ENCODE results near the gene TRPV4. TPM values are rescaled to one million over a fixed set of nuclear protein-coding genes. Genes with fewer than 3 reads are reported as not detected.

The TRPV4 gene
- total RNA-seq, 1 donor from 2014 or later: 1.7 TPM

GRCh38 chr12:109782326-109782703 lies 50.9 kb downstream of the TRPV4 start:
- Histone ChIP-seq H3K27me3 (ENCODE audit: control insufficient read depth, insufficient read depth, low read length) (no peaks in the 10 kb centered on the region), H3K4me3 (ENCODE audit: low read depth, low read length) (no peak overlapping the region), H3K36me3 (ENCODE audit: control insufficient read depth, insufficient read depth, low read length) (no peaks in the 10 kb centered on the region)
- TF ChIP-seq CTCF (IDR thresholded peaks at IDR 0.05; ENCODE audit: insufficient read depth, low read length, poor library complexity, severe bottlenecking): no peak
- no peak for DNase-seq (ENCODE audit: low read depth)

- no peaks in the 10 kb centered on the region for H3K27me3 ChIP-seq (ENCODE audit: control insufficient read depth, insufficient read depth, low read length)
- DNase-seq (ENCODE audit: low read depth): no peak
- no peak overlapping the region for H3K4me3 ChIP-seq (ENCODE audit: low read depth, low read length)
- H3K36me3 ChIP-seq (ENCODE audit: control insufficient read depth, insufficient read depth, low read length): no peaks in the 10 kb centered on the region
- no peak for TF ChIP-seq CTCF (IDR thresholded peaks at IDR 0.05; ENCODE audit: insufficient read depth, low read length, poor library complexity, severe bottlenecking)
These were observed 51.4 kb downstream of the TRPV4 start for GRCh38 chr12:109781668-109782325.

- no peak for TF ChIP-seq CTCF (IDR thresholded peaks at IDR 0.05; ENCODE audit: insufficient read depth, low read length, poor library complexity, severe bottlenecking)
- Histone ChIP-seq H3K27me3 (ENCODE audit: control insufficient read depth, insufficient read depth, low read length) (no peaks in the 10 kb centered on the region), H3K36me3 (ENCODE audit: control insufficient read depth, insufficient read depth, low read length) (no peaks in the 10 kb centered on the region), H3K4me3 (ENCODE audit: low read depth, low read length) (no peak overlapping the region)
- no peak for DNase-seq (ENCODE audit: low read depth)
These were observed 53.8 kb downstream of the TRPV4 start for GRCh38 chr12:109779382-109779781.

- DNase-seq (ENCODE audit: low read depth): no peak
- Histone ChIP-seq H3K36me3 (ENCODE audit: control insufficient read depth, insufficient read depth, low read length) (no peaks in the 10 kb centered on the region), H3K4me3 (ENCODE audit: low read depth, low read length) (no peak overlapping the region), H3K27me3 (ENCODE audit: control insufficient read depth, insufficient read depth, low read length) (peaks cover under 1% of the 10 kb centered on the region)
- TF ChIP-seq CTCF (IDR thresholded peaks at IDR 0.05; ENCODE audit: insufficient read depth, low read length, poor library complexity, severe bottlenecking): no peak
These were observed 54.5 kb downstream of the TRPV4 start for GRCh38 chr12:109778684-109779083.

- no peak for TF ChIP-seq CTCF (IDR thresholded peaks at IDR 0.05; ENCODE audit: insufficient read depth, low read length, poor library complexity, severe bottlenecking)
- no peak for DNase-seq (ENCODE audit: low read depth)
- Histone ChIP-seq H3K36me3 (ENCODE audit: control insufficient read depth, insufficient read depth, low read length) (no peaks in the 10 kb centered on the region), H3K4me3 (ENCODE audit: low read depth, low read length) (no peak overlapping the region), H3K27me3 (ENCODE audit: control insufficient read depth, insufficient read depth, low read length) (peaks cover 2% of the 10 kb centered on the region)
These were observed 55.7 kb downstream of the TRPV4 start for GRCh38 chr12:109777544-109777943.

- H3K36me3 ChIP-seq (ENCODE audit: control insufficient read depth, insufficient read depth, low read length): no peaks in the 10 kb centered on the region
- H3K27me3 ChIP-seq (ENCODE audit: control insufficient read depth, insufficient read depth, low read length): peaks cover 2% of the 10 kb centered on the region
- no peak overlapping the region for H3K4me3 ChIP-seq (ENCODE audit: low read depth, low read length)
- DNase-seq (ENCODE audit: low read depth): no peak
- TF ChIP-seq CTCF (IDR thresholded peaks at IDR 0.05; ENCODE audit: insufficient read depth, low read length, poor library complexity, severe bottlenecking): no peak
These were observed 56.6 kb downstream of the TRPV4 start for GRCh38 chr12:109776624-109777023.

Data from kidney epithelial cell (primary cell).